H9 (cell line): Measurements from ENCODE around the gene HS6ST2. TPM values are rescaled to one million over a fixed set of nuclear protein-coding genes. Genes with fewer than 3 reads are reported as not detected.

Experiments used
- DNase-seq: peaks from one replicate; pipeline ENCODE4 v3.0.0-alpha.2; 2017
- H2AFZ ChIP-seq: one replicate; pipeline ENCODE4 v1.6.1; 2013; ENCODE audit warnings: mild to moderate bottlenecking, low read length, control low read depth, moderate library complexity
- H2AK5ac ChIP-seq: 2 replicates; pipeline ENCODE4 v1.6.1; 2013; ENCODE audit warnings: low read length, control low read depth, mixed read lengths; ENCODE audit not compliant: insufficient read length
- H2BK120ac ChIP-seq: one replicate; pipeline ENCODE4 v1.6.1; 2013; ENCODE audit warnings: low read depth, mild to moderate bottlenecking, low read length, control low read depth, inconsistent platforms; ENCODE audit not compliant: poor library complexity, severe bottlenecking
- H2BK12ac ChIP-seq: 2 replicates; pipeline ENCODE4 v1.6.1; 2013; ENCODE audit warnings: low read length, control low read depth, mixed read lengths, low read depth; ENCODE audit not compliant: insufficient read length
- H2BK15ac ChIP-seq: 2 replicates; pipeline ENCODE4 v1.6.1; 2013; ENCODE audit warnings: low read depth, low read length, control low read depth
- H2BK20ac ChIP-seq: one replicate; pipeline ENCODE4 v1.6.1; 2013; ENCODE audit warnings: low read depth, mild to moderate bottlenecking, low read length, control low read depth, inconsistent platforms; ENCODE audit not compliant: poor library complexity, severe bottlenecking
- H2BK5ac ChIP-seq: 2 replicates; pipeline ENCODE4 v1.6.1; 2013; ENCODE audit warnings: low read length, control low read depth, mixed read lengths; ENCODE audit not compliant: insufficient read length
- H3K14ac ChIP-seq: 2 replicates; pipeline ENCODE4 v1.6.1; 2013; ENCODE audit warnings: low read length, control low read depth; ENCODE audit not compliant: insufficient read depth
- H3K18ac ChIP-seq: 2 replicates; pipeline ENCODE4 v1.6.1; 2013; ENCODE audit warnings: low read depth, mild to moderate bottlenecking, mixed read lengths, low read length, control low read depth; ENCODE audit not compliant: insufficient read length
- H3K23ac ChIP-seq: 2 replicates; pipeline ENCODE4 v1.6.1; 2013; ENCODE audit warnings: low read length, control low read depth, mixed read lengths, low read depth; ENCODE audit not compliant: insufficient read length
- H3K23me2 ChIP-seq: 2 replicates; pipeline ENCODE4 v1.6.1; 2013; ENCODE audit warnings: low read depth, mild to moderate bottlenecking, mixed read lengths, low read length, control low read depth; ENCODE audit not compliant: insufficient read length, poor library complexity, severe bottlenecking
- H3K27ac ChIP-seq: 2 replicates; pipeline ENCODE4 v1.5.1; 2013; ENCODE audit warnings: low read length, control low read depth, mixed read lengths, low read depth; ENCODE audit not compliant: insufficient read length
- H3K27me3 ChIP-seq: 2 replicates; pipeline ENCODE4 v1.6.1; 2013; ENCODE audit warnings: low read length, control low read depth, inconsistent platforms; ENCODE audit not compliant: insufficient read depth
- H3K4ac ChIP-seq: 2 replicates; pipeline ENCODE4 v1.6.1; 2013; ENCODE audit warnings: low read depth, mild to moderate bottlenecking, control low read depth, inconsistent platforms, low read length, moderate library complexity
- H3K4me1 ChIP-seq: 2 replicates; pipeline ENCODE4 v1.6.1; 2013; ENCODE audit warnings: low read length, control low read depth, inconsistent platforms; ENCODE audit not compliant: insufficient read depth
- H3K4me2 ChIP-seq: 2 replicates; pipeline ENCODE4 v1.6.1; 2013; ENCODE audit warnings: low read length, control low read depth, mixed read lengths; ENCODE audit not compliant: insufficient read length, insufficient read depth
- H3K56ac ChIP-seq: 2 replicates; pipeline ENCODE4 v1.6.1; 2013; ENCODE audit warnings: low read depth, mild to moderate bottlenecking, mixed read lengths, low read length, control low read depth; ENCODE audit not compliant: insufficient read length
- H3K79me1 ChIP-seq: 2 replicates; pipeline ENCODE4 v1.6.1; 2013; ENCODE audit warnings: low read depth, mild to moderate bottlenecking, moderate library complexity, low read length, control low read depth, inconsistent platforms; ENCODE audit not compliant: insufficient read depth, poor library complexity, severe bottlenecking
- H3K79me2 ChIP-seq: 2 replicates; pipeline ENCODE4 v1.6.1; 2013; ENCODE audit warnings: low read length, control low read depth, inconsistent platforms; ENCODE audit not compliant: insufficient read depth
- H3K9ac ChIP-seq: 2 replicates; pipeline ENCODE4 v1.6.1; 2013; ENCODE audit warnings: low read length, control low read depth, mixed read lengths; ENCODE audit not compliant: insufficient read length; ENCODE audit errors: extremely low read depth
- H3K9me3 ChIP-seq: one replicate; pipeline ENCODE4 v1.6.1; 2013; ENCODE audit warnings: low read depth, low read length, inconsistent platforms; ENCODE audit not compliant: control insufficient read depth
- H3T11ph ChIP-seq: one replicate; pipeline ENCODE4 v1.6.1; 2013; ENCODE audit warnings: mild to moderate bottlenecking, low read length, control low read depth, inconsistent platforms
- H4K20me1 ChIP-seq: one replicate; pipeline ENCODE4 v1.6.1; 2013; ENCODE audit not compliant: control insufficient read depth, insufficient read length, insufficient read depth
- H4K5ac ChIP-seq: 2 replicates; pipeline ENCODE4 v1.6.1; 2013; ENCODE audit warnings: low read depth, mild to moderate bottlenecking, mixed read lengths, low read length, control low read depth; ENCODE audit not compliant: insufficient read length
- H4K8ac ChIP-seq: replicated peaks from 2 replicates; pipeline ENCODE4 v1.6.1; 2013; ENCODE audit warnings: low read length, control low read depth, mixed read lengths, low read depth; ENCODE audit not compliant: insufficient read length
- H4K91ac ChIP-seq: 2 replicates; pipeline ENCODE4 v1.6.1; 2013; ENCODE audit warnings: low read depth, mild to moderate bottlenecking, moderate library complexity, mixed read lengths, low read length, control low read depth; ENCODE audit not compliant: insufficient read length
- H3K27ac Mint-ChIP-seq, 3 experiments: 2 replicates in 2 of 3; 3 replicates in 1 of 3; pipeline ENCODE4 v1.8.0; 2020 to 2021; ENCODE audit warnings: mixed read lengths in 3 of 3, mild to moderate bottlenecking in 1 of 3, moderate library complexity in 1 of 3
- H3K27me3 Mint-ChIP-seq: 2 replicates; pipeline ENCODE4 v1.8.0; 2021; ENCODE audit warnings: low read depth, mild to moderate bottlenecking, moderate library complexity, mixed read lengths
- H3K36me3 Mint-ChIP-seq, 3 experiments: 2 replicates in 2 of 3; 3 replicates in 1 of 3; pipeline ENCODE4 v1.8.0; 2020 to 2021; ENCODE audit warnings: low read depth in 3 of 3, mixed read lengths in 3 of 3; ENCODE audit not compliant: insufficient read depth in 1 of 3
- H3K4me1 Mint-ChIP-seq, 2 experiments: 2 replicates each; pipeline ENCODE4 v1.8.0; 2020; ENCODE audit warnings: mixed read lengths in 2 of 2
- H3K4me3 Mint-ChIP-seq, 2 experiments: 2 replicates in 1 of 2; 3 replicates in 1 of 2; pipeline ENCODE4 v1.8.0; 2020 to 2021; ENCODE audit warnings: mild to moderate bottlenecking in 2 of 2, mixed read lengths in 2 of 2, moderate library complexity in 1 of 2
- H3K9me3 Mint-ChIP-seq, 2 experiments: 2 replicates in 1 of 2; 3 replicates in 1 of 2; pipeline ENCODE4 v1.8.0; 2020; ENCODE audit warnings: mild to moderate bottlenecking in 2 of 2, mixed read lengths in 2 of 2, moderate library complexity in 1 of 2
- WGBS: extraction: QIAGEN DNeasy Blood & Tissue Kit; methylation state at CpG from one replicate; pipeline ENCODE4 v1.1.7; 2013; ENCODE audit warnings: missing lambda C conversion rate, low lambda C conversion rate, mixed read lengths; ENCODE audit not compliant: insufficient read length; ENCODE audit errors: extremely low coverage; 5-methylcytosine and 5-hydroxymethylcytosine counted together
- total RNA-seq: library from RNA; stranded (reverse); gene quantifications from 2 replicates; pipeline ENCODE4 v1.2.1, GENCODE V29; 2021
- TF ChIP-seq, protein P1 (sequence below): fragments of 200-600 bp; sonication (generic); conservative IDR thresholded peaks from 3 replicates; pipeline ENCODE4 v1.8.0; 2021; ENCODE audit warnings: antibody characterized with exemption, mild to moderate bottlenecking

The HS6ST2 gene
- total RNA-seq, 1 experiment from 2014 or later = 4.8 TPM

DNA sequence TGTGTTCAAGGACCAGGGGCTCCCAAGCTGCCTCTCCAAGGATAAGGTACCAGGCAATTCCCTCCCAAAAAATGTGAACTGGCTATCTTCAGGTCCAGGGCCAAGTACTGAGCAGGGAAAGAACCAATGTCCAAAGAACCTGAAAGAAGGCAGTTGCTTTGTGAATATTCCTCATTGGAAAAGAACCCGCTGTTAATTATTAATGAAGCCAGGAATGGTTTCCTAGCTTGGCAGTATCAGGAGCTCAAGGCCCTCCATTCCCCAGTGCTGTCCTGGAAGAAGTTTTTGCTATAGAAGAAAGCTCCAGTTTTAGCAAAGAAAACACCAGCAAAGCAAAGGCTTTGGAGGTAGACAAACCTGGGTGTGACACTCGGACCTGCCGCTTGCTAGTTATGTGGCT is 339.6 kb downstream of the HS6ST2 start:
- no peak overlapping the region for H3K14ac ChIP-seq
- H2BK15ac ChIP-seq = no peak overlapping the region
- Mint-ChIP-seq H3K27ac (no peak overlapping the region), H3K27me3 (peaks cover 3% of the 10 kb centered on the region; the same call in 1 of the 2 replicates), H3K9me3 (no peaks in the 10 kb centered on the region), H3K36me3 (no peaks in the 10 kb centered on the region), H3K4me3 (no peak overlapping the region), H3K4me1 (peaks cover 0 to 2% of the 10 kb centered on the region in 2 experiments; a peak in 2 of 4 replicates)
- no peak overlapping the region for H4K8ac ChIP-seq
- H2AK5ac ChIP-seq = no peak overlapping the region
- no peaks in the 10 kb centered on the region for H3K79me1 ChIP-seq
- H3K27ac ChIP-seq = no peak overlapping the region
- H3K4ac ChIP-seq = no peak overlapping the region
- no peaks in the 10 kb centered on the region for H3K23me2 ChIP-seq
- no peak overlapping the region for H3K9ac ChIP-seq
- H2BK20ac ChIP-seq = no peak overlapping the region
- H2BK5ac ChIP-seq = no peak overlapping the region
- H4K5ac ChIP-seq = no peak overlapping the region
- no peak overlapping the region for H2BK12ac ChIP-seq
- H3K79me2 ChIP-seq = no peaks in the 10 kb centered on the region
- H3T11ph ChIP-seq = no peak overlapping the region
- H2BK120ac ChIP-seq = no peak overlapping the region
- H3K4me1 ChIP-seq = no peaks in the 10 kb centered on the region
- no peak overlapping the region for H3K18ac ChIP-seq
- WGBS = no CpG with 5 or more reads among the region's 3 CpGs
- no peak for DNase-seq
- H3K27me3 ChIP-seq = no peaks in the 10 kb centered on the region
- H3K9me3 ChIP-seq = no peaks in the 10 kb centered on the region
- TF ChIP-seq, protein P1, sequence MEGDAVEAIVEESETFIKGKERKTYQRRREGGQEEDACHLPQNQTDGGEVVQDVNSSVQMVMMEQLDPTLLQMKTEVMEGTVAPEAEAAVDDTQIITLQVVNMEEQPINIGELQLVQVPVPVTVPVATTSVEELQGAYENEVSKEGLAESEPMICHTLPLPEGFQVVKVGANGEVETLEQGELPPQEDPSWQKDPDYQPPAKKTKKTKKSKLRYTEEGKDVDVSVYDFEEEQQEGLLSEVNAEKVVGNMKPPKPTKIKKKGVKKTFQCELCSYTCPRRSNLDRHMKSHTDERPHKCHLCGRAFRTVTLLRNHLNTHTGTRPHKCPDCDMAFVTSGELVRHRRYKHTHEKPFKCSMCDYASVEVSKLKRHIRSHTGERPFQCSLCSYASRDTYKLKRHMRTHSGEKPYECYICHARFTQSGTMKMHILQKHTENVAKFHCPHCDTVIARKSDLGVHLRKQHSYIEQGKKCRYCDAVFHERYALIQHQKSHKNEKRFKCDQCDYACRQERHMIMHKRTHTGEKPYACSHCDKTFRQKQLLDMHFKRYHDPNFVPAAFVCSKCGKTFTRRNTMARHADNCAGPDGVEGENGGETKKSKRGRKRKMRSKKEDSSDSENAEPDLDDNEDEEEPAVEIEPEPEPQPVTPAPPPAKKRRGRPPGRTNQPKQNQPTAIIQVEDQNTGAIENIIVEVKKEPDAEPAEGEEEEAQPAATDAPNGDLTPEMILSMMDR = no peak
- no peak overlapping the region for H3K23ac ChIP-seq
- no peaks in the 10 kb centered on the region for H4K20me1 ChIP-seq
- no peak overlapping the region for H2AFZ ChIP-seq
- H3K56ac ChIP-seq = no peak overlapping the region
- H3K4me2 ChIP-seq = no peak overlapping the region
- no peak overlapping the region for H4K91ac ChIP-seq
